Thymus (tissue), 11 donors: ENCODE measurements around the gene OSBPL6. TPM values are rescaled to one million over a fixed set of nuclear protein-coding genes. Genes with fewer than 3 reads are reported as not detected.
A peak's percentile ranks its signal among the peaks of the same experiment; 100 is the strongest.
"Not testable (repeated sequence)": the region's sequence is repeated elsewhere in the genome, so short reads cannot be mapped to it uniquely, and the experiment has no call there.

Experiments
- DNase-seq, 9 donors: peaks; one replicate each; pipeline ENCODE4 v3.0.0-alpha.2; 2013; ENCODE audit warnings: low spot score in 9 of 9, low read depth in 6 of 9, missing footprints in 1 of 9
- H3K27ac ChIP-seq, 2 donors: one replicate each; pipeline ENCODE4 v1.5.1; 2013; ENCODE audit warnings: control low read depth in 1 of 2, low read depth in 1 of 2, low read length in 1 of 2, mild to moderate bottlenecking in 1 of 2, moderate library complexity in 1 of 2
- H3K27me3 ChIP-seq, 2 donors: one replicate each; pipeline ENCODE4 v1.5.1; 2013; ENCODE audit warnings: low read length in 1 of 2; ENCODE audit not compliant: control insufficient read depth in 2 of 2, insufficient read depth in 1 of 2
- H3K36me3 ChIP-seq, 2 donors: one replicate each; pipeline ENCODE4 v1.5.1; 2013; ENCODE audit warnings: low read length in 1 of 2, mild to moderate bottlenecking in 1 of 2, moderate library complexity in 1 of 2; ENCODE audit not compliant: control insufficient read depth in 2 of 2, insufficient read depth in 2 of 2
- H3K4me1 ChIP-seq, 2 donors: one replicate each; pipeline ENCODE4 v1.5.1; 2013; ENCODE audit warnings: low read length in 2 of 2; ENCODE audit not compliant: control insufficient read depth in 2 of 2, insufficient read depth in 2 of 2
- H3K4me3 ChIP-seq, 2 donors: one replicate each; pipeline ENCODE4 v1.5.1; 2013; ENCODE audit warnings: low read length in 2 of 2, control low read depth in 1 of 2, mild to moderate bottlenecking in 1 of 2
- H3K9me3 ChIP-seq, 2 donors: one replicate each; pipeline ENCODE4 v1.5.1; 2013; ENCODE audit warnings: low read length in 1 of 2, mild to moderate bottlenecking in 1 of 2; ENCODE audit not compliant: control insufficient read depth in 2 of 2, insufficient read depth in 1 of 2
- WGBS: extraction: QIAGEN DNeasy Blood & Tissue Kit; methylation state at CpG from one replicate; pipeline ENCODE4 v1.1.7; 2013; 5-methylcytosine and 5-hydroxymethylcytosine counted together
- polyA plus RNA-seq: library from polyadenylated mRNA; stranded (reverse); fragments of 200-250 nt; gene quantifications from one replicate; pipeline ENCODE4 v1.2.3, GENCODE V29; 2013
- total RNA-seq: library from RNA; stranded (reverse); fragments of 120-200 nt; gene quantifications from one replicate; pipeline ENCODE4 v1.2.4, GENCODE V29; 2013
- donor health status: healthy.

OSBPL6 gene
- total and polyA plus RNA-seq, 2 donors: 0.28 to 5.7 TPM

DNA sequence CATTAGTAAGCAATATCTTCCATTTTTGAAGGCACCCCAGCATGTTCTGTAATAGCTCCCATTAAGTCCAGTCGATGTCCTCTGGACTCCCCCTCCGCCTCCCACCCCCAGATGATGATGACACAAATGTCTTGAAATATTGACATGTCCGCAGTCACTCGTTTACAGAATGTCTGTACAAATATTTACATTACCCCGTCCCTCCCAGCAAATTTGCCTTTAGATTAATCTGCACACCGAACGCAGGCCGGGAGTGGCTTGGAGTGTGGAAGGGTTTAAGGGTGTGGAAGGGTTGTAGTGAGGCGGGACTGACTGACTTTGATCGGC is 853 bp upstream of the OSBPL6 start:
- peak overlapping the region; percentile 32 to 68 for H3K4me3 ChIP-seq
- DNase-seq: no peak
- WGBS: 23% methylated on average over 10 of the region's 10 CpGs
- H3K27ac ChIP-seq: peak overlapping the region in 1 of 2 donors; percentile 48
- peaks cover 8 to 11% of the 10 kb centered on the region in 2 donors for H3K4me1 ChIP-seq
- peaks cover 42 to 64% of the 10 kb centered on the region in 2 donors for H3K27me3 ChIP-seq
- H3K36me3 ChIP-seq: no peaks in the 10 kb centered on the region
- H3K9me3 ChIP-seq: peaks cover 0 to 2% of the 10 kb centered on the region in 2 donors

DNA sequence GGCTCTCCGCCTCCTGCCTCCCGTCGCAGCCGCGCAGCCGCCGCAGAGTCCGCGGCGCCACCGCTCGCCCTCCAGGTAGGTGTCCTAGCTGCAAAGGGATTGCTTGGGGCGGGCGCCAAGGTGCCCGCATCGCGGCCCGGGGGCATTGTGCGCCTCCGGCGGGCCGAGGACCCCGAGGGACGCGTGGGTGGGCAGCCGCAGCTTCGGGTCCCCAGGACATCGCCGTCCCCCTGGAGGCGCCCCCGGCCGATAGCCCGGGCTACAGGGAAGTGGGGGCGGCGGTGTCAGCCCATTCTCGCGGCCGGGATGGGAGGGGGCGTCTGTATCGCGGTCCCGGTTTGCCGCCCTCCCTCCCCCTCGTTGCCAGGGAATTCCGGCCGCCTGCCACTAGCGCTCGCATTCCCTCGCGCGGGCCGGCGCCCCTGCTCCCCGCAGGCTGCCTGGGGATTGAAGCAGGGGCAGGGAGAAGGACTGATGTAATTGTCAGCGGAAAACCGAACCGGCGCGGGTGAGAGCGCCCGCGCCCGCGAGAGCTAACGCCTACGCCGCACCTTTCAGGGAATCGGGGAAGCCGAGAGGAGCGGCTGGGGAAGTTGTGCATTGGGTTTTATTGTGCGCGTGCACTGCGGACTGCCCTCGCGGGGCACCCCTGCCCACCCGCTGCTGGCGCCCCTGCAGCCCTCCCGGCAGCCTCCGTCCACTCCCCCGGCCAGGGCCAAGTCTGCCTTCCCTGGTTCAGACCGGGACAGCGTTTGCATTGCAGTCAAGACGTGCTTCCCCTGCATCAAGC is 483 bp downstream of the OSBPL6 start:
- DNase-seq: peak in 2 of 9 donors; percentile 7 to 26
- no peak overlapping the region for H3K27ac ChIP-seq
- peaks cover 0 to 2% of the 10 kb centered on the region in 2 donors for H3K9me3 ChIP-seq
- peaks cover 42 to 64% of the 10 kb centered on the region in 2 donors for H3K27me3 ChIP-seq
- peak overlapping the region; percentile 38 to 68 for H3K4me3 ChIP-seq
- WGBS: 1% methylated on average over 83 of the region's 83 CpGs
- H3K4me1 ChIP-seq: peaks cover 8 to 11% of the 10 kb centered on the region in 2 donors
- H3K36me3 ChIP-seq: no peaks in the 10 kb centered on the region

DNA sequence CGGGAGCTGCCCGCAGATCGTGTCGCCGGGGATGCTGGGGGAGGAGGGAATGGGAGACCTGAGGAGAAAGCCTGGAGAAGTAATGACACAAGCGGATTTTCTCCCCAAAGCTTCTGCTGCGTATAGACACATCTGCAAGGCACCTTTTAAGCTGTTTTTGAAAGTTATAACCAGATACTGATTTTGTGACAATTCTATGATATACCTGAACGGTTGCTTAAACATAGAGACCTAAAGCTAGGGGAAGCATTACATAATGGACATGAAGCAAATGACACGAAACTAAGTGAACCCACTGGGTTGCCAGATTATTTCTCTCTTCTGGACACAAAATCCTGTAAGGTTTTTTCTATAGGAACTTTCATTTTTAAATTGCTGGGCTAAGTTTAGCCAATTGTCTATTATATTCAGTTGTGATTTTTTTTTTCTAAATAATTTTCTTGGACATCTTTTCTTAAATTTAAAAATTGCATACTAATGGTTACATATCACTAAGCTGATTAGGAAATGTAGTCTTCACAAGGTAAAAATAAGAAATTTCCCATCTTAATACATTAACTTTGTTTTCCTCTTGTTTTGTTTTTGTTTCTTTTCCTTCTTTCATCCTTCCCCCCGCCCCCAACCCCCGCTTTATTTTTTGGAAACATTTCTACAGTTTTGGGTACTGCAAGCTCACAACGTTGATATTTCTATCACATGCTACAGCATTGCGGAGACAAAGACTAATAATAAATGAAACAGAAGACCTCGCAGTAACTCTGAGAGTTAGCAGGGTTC is 1.3 kb downstream of the OSBPL6 start:
- DNase-seq: peak in 1 of 9 donors; percentile 19
- H3K9me3 ChIP-seq: peaks cover 0 to 2% of the 10 kb centered on the region in 2 donors
- no peak overlapping the region for H3K27ac ChIP-seq
- WGBS: 22% methylated on average over 14 of the region's 14 CpGs
- H3K4me1 ChIP-seq: peaks cover 8 to 11% of the 10 kb centered on the region in 2 donors
- no peaks in the 10 kb centered on the region for H3K36me3 ChIP-seq
- peak overlapping the region; percentile 38 to 68 for H3K4me3 ChIP-seq
- peaks cover 42 to 64% of the 10 kb centered on the region in 2 donors for H3K27me3 ChIP-seq

DNA sequence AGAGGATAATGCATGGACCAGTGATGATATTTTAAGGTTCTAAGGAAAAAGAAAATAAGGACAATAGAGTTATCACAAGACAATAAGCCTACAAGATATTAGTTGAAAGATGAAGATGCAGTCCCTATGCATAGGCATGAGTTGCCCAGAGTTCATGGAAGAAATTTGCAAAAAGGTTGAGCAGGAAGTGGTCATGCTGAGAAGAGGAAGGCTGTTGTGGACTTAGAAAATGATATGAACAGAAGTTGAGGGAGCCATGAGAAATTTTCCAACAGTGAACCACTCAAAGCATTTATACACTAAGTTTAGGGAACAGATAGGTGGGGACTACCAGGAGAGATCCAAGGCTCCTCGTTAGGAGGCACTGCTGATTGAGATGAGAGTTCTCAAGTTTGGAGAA is 3.5 kb downstream of the OSBPL6 start:
- Histone ChIP-seq H3K27ac (no peak overlapping the region), H3K27me3 (peaks cover 31 to 47% of the 10 kb centered on the region in 2 donors), H3K36me3 (no peaks in the 10 kb centered on the region), H3K9me3 (peaks cover 0 to 2% of the 10 kb centered on the region in 2 donors), H3K4me1 (peaks cover 8 to 11% of the 10 kb centered on the region in 2 donors), H3K4me3 (no peak overlapping the region)
- 73% methylated on average over 1 of the region's 1 CpG for WGBS
- no peak for DNase-seq

DNA sequence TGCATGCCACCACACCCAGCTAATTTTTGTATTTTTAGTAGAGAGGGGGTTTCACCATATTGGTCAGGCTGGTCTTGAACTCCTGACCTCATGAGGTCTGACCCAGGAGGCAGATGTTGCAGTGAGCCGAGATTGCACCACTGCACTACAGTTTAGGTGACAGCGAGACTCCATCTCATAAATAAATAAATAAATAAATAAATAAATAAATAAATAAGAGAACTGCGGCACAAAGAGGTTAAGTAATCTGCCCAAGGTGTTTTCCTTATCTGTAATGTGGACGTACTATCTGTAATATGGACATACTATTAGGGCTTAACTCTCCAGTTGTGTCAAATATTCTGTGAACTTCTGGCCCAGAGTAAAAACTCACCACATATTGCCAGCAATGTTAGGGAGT is 4.1 kb downstream of the OSBPL6 start:
- H3K9me3 ChIP-seq, H3K4me3 ChIP-seq, H3K36me3 ChIP-seq, H3K27ac ChIP-seq, DNase-seq: not testable (repeated sequence)
- WGBS: 98% methylated on average over 4 of the region's 4 CpGs
- peaks cover 24 to 40% of the 10 kb centered on the region in 2 donors for H3K27me3 ChIP-seq
- peaks cover 8 to 11% of the 10 kb centered on the region in 2 donors for H3K4me1 ChIP-seq

DNA sequence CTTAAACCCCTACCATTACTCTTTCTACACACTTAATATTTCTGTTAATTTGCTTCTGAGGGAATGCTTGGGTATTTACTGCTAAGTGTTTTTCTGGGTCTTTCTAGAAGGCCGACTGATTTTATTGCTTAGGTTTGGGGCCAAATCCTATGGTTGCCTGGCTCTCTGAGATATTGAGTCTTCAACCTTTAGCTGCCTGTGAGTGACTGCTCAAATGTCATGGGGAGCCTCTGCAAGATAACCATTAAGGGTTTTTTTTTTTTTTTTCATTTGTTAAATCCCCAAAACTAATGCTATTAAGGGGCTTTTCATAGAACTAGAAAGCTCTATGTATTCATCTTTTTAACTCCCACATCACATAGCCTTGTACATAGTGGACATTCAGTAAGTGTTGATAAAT is 5.0 kb downstream of the OSBPL6 start:
- H3K4me1 ChIP-seq: peaks cover 7 to 8% of the 10 kb centered on the region in 2 donors
- no peaks in the 10 kb centered on the region for H3K36me3 ChIP-seq
- DNase-seq: no peak
- H3K27me3 ChIP-seq: peaks cover 18 to 36% of the 10 kb centered on the region in 2 donors
- 96% methylated on average over 1 of the region's 1 CpG for WGBS
- peaks cover 0 to 2% of the 10 kb centered on the region in 2 donors for H3K9me3 ChIP-seq
- no peak overlapping the region for H3K4me3 ChIP-seq
- no peak overlapping the region for H3K27ac ChIP-seq

DNA sequence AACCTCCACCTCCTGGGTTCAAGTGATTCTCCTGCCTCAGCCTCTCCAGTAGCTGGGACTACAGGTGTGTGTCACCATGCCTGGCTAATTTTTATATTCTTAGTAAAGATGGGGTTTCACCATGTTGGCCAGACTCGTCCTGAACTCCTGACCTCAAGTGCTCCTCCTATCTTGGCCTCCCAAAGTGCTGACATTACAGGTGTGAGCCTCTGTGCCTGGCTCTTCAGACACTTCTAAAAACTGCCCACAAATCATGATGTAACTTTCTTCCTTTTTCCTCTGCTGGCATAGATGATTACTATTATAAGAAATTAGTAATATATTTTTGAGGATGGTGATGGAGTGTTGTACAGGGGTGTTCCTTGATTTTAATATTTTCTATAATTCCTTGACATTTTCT is 6.0 kb downstream of the OSBPL6 start:
- H3K4me3 ChIP-seq: no peak overlapping the region
- H3K27me3 ChIP-seq: peaks cover 8 to 26% of the 10 kb centered on the region in 2 donors
- no peak overlapping the region for H3K27ac ChIP-seq
- no peaks in the 10 kb centered on the region for H3K9me3 ChIP-seq
- no peaks in the 10 kb centered on the region for H3K36me3 ChIP-seq
- H3K4me1 ChIP-seq: peaks cover 0 to under 1% of the 10 kb centered on the region in 2 donors
- DNase-seq: no peak
- 86% methylated on average over 1 of the region's 1 CpG for WGBS

DNA sequence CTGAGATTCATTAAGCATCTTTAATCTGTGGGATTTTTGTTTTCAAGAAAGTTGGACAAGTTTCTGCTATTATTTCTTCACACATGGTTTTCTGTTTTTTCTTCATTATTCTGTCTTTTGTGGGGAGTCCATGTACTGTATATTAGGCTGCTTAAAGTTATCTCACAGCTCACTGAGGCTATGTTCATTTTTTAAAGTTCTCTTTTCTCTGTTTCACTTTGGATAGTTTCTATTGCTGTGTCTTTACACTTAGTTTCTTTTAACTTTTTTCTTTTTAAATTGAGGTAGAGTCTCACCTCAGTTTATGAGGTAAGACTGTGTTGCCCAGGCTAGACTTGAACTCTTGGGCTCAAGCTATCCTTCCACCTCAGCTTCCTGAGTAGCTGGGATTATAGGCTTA is 8.6 kb downstream of the OSBPL6 start:
- no peak overlapping the region for H3K27ac ChIP-seq
- no peaks in the 10 kb centered on the region for H3K36me3 ChIP-seq
- H3K27me3 ChIP-seq: peaks cover 0 to 3% of the 10 kb centered on the region in 2 donors
- H3K4me1 ChIP-seq: no peaks in the 10 kb centered on the region
- no peak overlapping the region for H3K4me3 ChIP-seq
- no peak for DNase-seq
- no peaks in the 10 kb centered on the region for H3K9me3 ChIP-seq

DNA sequence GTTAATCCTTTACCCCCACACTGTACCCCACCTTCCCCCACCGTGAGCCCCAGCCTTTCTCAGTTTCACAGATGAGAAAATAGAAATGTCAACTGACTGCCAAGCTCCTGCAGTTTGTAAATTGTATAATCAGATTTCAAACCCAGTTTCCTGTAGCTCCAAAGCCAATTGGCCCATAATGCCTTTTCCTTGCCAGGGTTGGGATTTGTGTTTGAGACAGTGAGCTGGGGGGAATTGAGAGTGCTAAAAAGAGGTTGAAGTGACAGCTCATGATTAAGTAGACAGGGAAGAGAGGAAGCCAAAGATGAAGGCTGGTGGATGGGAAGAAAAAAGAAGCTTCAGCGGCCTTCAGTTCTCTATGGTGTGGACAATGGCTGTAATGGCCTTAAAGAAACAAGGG is 10.7 kb downstream of the OSBPL6 start:
- H3K36me3 ChIP-seq: no peaks in the 10 kb centered on the region
- DNase-seq: no peak
- no peaks in the 10 kb centered on the region for H3K4me1 ChIP-seq
- H3K4me3 ChIP-seq: no peak overlapping the region
- H3K27ac ChIP-seq: no peak overlapping the region
- no peaks in the 10 kb centered on the region for H3K9me3 ChIP-seq
- peaks cover 0 to 3% of the 10 kb centered on the region in 2 donors for H3K27me3 ChIP-seq
- WGBS: 84% methylated on average over 2 of the region's 2 CpGs
